K562 (cell line): ENCODE measurements around the gene ASIC3. TPM values are rescaled to one million over a fixed set of nuclear protein-coding genes. Genes with fewer than 3 reads are reported as not detected.

ENCODE experiments used
- ADNP ChIP-seq: fragments of 200-800 bp; sonication (Bioruptor generic); IDR thresholded peaks from 2 replicates; pipeline ENCODE4 v1.6.1; 2016; ENCODE audit warnings: missing genetic modification characterization, missing compliant biosample characterization
- BRF1 ChIP-seq: IDR thresholded peaks from 3 replicates; pipeline ENCODE4 v1.6.1; 2011; ENCODE audit warnings: borderline replicate concordance, mild to moderate bottlenecking; ENCODE audit not compliant: insufficient read length; ENCODE audit errors: extremely low read depth
- CREB5 ChIP-seq: fragments of 250-450 bp; sonication (Bioruptor Pico); IDR thresholded peaks from 2 replicates; pipeline ENCODE4 v1.5.0; 2020; ENCODE audit warnings: mild to moderate bottlenecking
- DLX4 ChIP-seq: fragments of 250-450 bp; sonication (Bioruptor Pico); IDR thresholded peaks from 2 replicates; pipeline ENCODE4 v1.6.1; 2021; ENCODE audit warnings: mild to moderate bottlenecking
- E2F3 ChIP-seq: fragments of 250-450 bp; sonication (Bioruptor Pico); IDR thresholded peaks from 2 replicates; pipeline ENCODE4 v1.4.0; 2020; ENCODE audit warnings: mild to moderate bottlenecking
- E2F8 ChIP-seq: fragments of 450-650 bp; IDR thresholded peaks from 2 replicates; pipeline ENCODE4 v1.7.1; 2018; ENCODE audit warnings: mild to moderate bottlenecking, low read depth; ENCODE audit not compliant: partially characterized antibody
- HMBOX1 ChIP-seq: sonication (generic); IDR thresholded peaks from 2 replicates; pipeline ENCODE4 v1.6.1; 2016
- POLR2B ChIP-seq: fragments of 450-650 bp; IDR thresholded peaks from 2 replicates; pipeline ENCODE4 v1.6.1; 2018; ENCODE audit warnings: low read depth; ENCODE audit not compliant: partially characterized antibody
- POU5F1 ChIP-seq: fragments of 150-350 bp; IDR thresholded peaks from 2 replicates; pipeline ENCODE4 v1.6.1; 2014; ENCODE audit warnings: borderline replicate concordance, low read length, low read depth, mild to moderate bottlenecking; ENCODE audit not compliant: partially characterized antibody
- TAF15 ChIP-seq: fragments of 200-400 bp; formaldehyde crosslinking; IDR thresholded peaks from 2 replicates; pipeline ENCODE4 v1.6.1; 2017; ENCODE audit warnings: mild to moderate bottlenecking, low read depth, low read length, moderate library complexity
- TCF15 ChIP-seq: fragments of 250-450 bp; sonication (Bioruptor Pico); IDR thresholded peaks from 2 replicates; pipeline ENCODE4 v1.8.0; 2022; ENCODE audit warnings: moderate library complexity, mild to moderate bottlenecking, inconsistent platforms
- TSC22D4 ChIP-seq: fragments of 450-650 bp; IDR thresholded peaks from 2 replicates; pipeline ENCODE4 v1.6.1; 2016; ENCODE audit warnings: missing genetic modification characterization, missing biosample characterization, control low read depth
- ZFPM2 ChIP-seq: fragments of 250-450 bp; sonication (Bioruptor Pico); IDR thresholded peaks from 2 replicates; pipeline ENCODE4 v1.5.1; 2022; ENCODE audit warnings: mild to moderate bottlenecking
- ZNF165 ChIP-seq: fragments of 250-450 bp; sonication (Bioruptor Pico); IDR thresholded peaks from 2 replicates; pipeline ENCODE4 v1.4.0; 2020; ENCODE audit warnings: borderline replicate concordance
- ZNF175 ChIP-seq: fragments of 200-800 bp; sonication (Bioruptor generic); IDR thresholded peaks from 2 replicates; pipeline ENCODE4 v1.6.1; 2016; ENCODE audit warnings: low read depth, mild to moderate bottlenecking, missing genetic modification characterization, missing compliant biosample characterization
- ZNF224 ChIP-seq: sonication (generic); formaldehyde crosslinking; IDR thresholded peaks from 2 replicates; pipeline ENCODE4 v1.8.0; 2022; ENCODE audit warnings: mild to moderate bottlenecking, missing genetic modification reagents
- ZNF41 ChIP-seq: fragments of 250-450 bp; sonication (Bioruptor Pico); conservative IDR thresholded peaks from 2 replicates; pipeline ENCODE4 v1.4.0; 2020; ENCODE audit warnings: mild to moderate bottlenecking
- ZNF639 ChIP-seq, 2 experiments: fragments of 200-800 bp in 1 of 2; sonication (Bioruptor generic) in 1 of 2; sonication (generic) in 1 of 2; formaldehyde crosslinking in 1 of 2; IDR thresholded peaks in 1 of 2; conservative IDR thresholded peaks in 1 of 2; 2 replicates each; pipeline versions ENCODE4 v1.5.0 to v1.6.1; 2016 to 2020; ENCODE audit warnings: missing compliant biosample characterization in 1 of 2, missing genetic modification characterization in 1 of 2, missing genetic modification reagents in 1 of 2
- ZNF76 ChIP-seq: fragments of 250-450 bp; sonication (Bioruptor Pico); IDR thresholded peaks from 2 replicates; pipeline ENCODE4 v1.4.0; 2020; ENCODE audit warnings: mild to moderate bottlenecking, moderate library complexity, borderline replicate concordance
- polyA plus RNA-seq, 8 experiments: library from polyadenylated mRNA; depleted of rRNA in 4 of 8; stranded (reverse) in 5 of 8; unstranded in 3 of 8; fragments of >200 nt; fragmentation: Nextera tagmentation in 2 of 8; fragmentation: Illumina TruSeq in 1 of 8; extraction: Ambion mirVana in 2 of 8; extraction: Trizol in 1 of 8; gene quantifications; 2 replicates each; pipeline versions ENCODE4 v1.2.1 to v1.2.3, GENCODE V29; 2011 to 2014; ENCODE audit warnings: inconsistent platforms in 1 of 8, missing spikeins in 1 of 8
- total RNA-seq, 7 experiments: library from RNA; depleted of rRNA in 6 of 7; stranded (reverse); fragments of >200 nt in 6 of 7; fragmentation: Illumina TruSeq in 2 of 7; extraction: Trizol in 2 of 7; gene quantifications; 2 replicates each; pipeline versions ENCODE4 v1.2.1 to v1.2.3, GENCODE V29; 2011 to 2021; ENCODE audit warnings: low replicate concordance in 1 of 7

Gene ASIC3
- total and polyA plus RNA-seq, 9 of the 15 experiments (the other 6 are each of a cell fraction or from before 2014, with no cell fraction given), result 0.11 to 5.0 (median 0.87) TPM

GRCh38 chr7:151057989-151058780 is 9.9 kb downstream of the ASIC3 start (continued):
- no peak for TF ChIP-seq HMBOX1
- no peak for TF ChIP-seq TSC22D4 (tag)
- TF ChIP-seq POU5F1, result peak; percentile 66
- TF ChIP-seq E2F3 (CRISPR knock-in tag), result 0 out of 2 replicates have a peak, but pooled peaks have one; percentile 14
- peak; percentile 21 for TF ChIP-seq E2F8
- TF ChIP-seq ADNP (tag), result no peak
- no peak for TF ChIP-seq TCF15 (CRISPR knock-in tag)
- TF ChIP-seq ZNF165 (CRISPR knock-in tag), result no peak
- no peak for TF ChIP-seq ZNF41
- TF ChIP-seq ZFPM2 (CRISPR knock-in tag), result no peak
- TF ChIP-seq CREB5, result no peak
- TF ChIP-seq ZNF175 (CRISPR knock-in tag), result peak; percentile 93
- no peak for TF ChIP-seq ZNF224 (CRISPR knock-in tag)
- no peak for TF ChIP-seq TAF15
- TF ChIP-seq ZNF76 (CRISPR knock-in tag), result no peak
- no peak for TF ChIP-seq DLX4 (CRISPR knock-in tag)
- no peak for TF ChIP-seq BRF1
- TF ChIP-seq POLR2B, result peak; percentile 70
- peak in 1 of 2 experiments; percentile 98; a peak in 2 of 4 replicates for TF ChIP-seq ZNF639 (CRISPR knock-in tag; conservative IDR thresholded peaks at IDR 0.05 in 1 of 2, IDR thresholded peaks at IDR 0.05 in 1 of 2)
